H7 (cell line): ENCODE results near the gene TLE1. TPM values are rescaled to one million over a fixed set of nuclear protein-coding genes. Genes with fewer than 3 reads are reported as not detected.
"Not testable (repeated sequence)": the region's sequence is repeated elsewhere in the genome, so short reads cannot be mapped to it uniquely, and the experiment has no call there.

Experiments used
- DNase-seq: peaks from one replicate; pipeline ENCODE4 v3.0.0; 2012
- H3K27me3 ChIP-seq: 2 replicates; pipeline ENCODE4 v1.6.0; 2011; ENCODE audit warnings: mild to moderate bottlenecking, low read length; ENCODE audit not compliant: control insufficient read depth, insufficient read depth
- H3K36me3 ChIP-seq: replicated peaks from 2 replicates; pipeline ENCODE4 v1.5.1; 2011; ENCODE audit warnings: low read length; ENCODE audit not compliant: control insufficient read depth, insufficient read depth
- H3K4me3 ChIP-seq: 2 replicates; pipeline ENCODE4 v1.5.1; 2011; ENCODE audit warnings: low read depth, mild to moderate bottlenecking, control low read depth, low read length, moderate library complexity; ENCODE audit not compliant: insufficient read depth
- total RNA-seq: library from RNA; depleted of rRNA; stranded (reverse); fragments of >200 nt; shearing (Covaris generic); gene quantifications from 2 replicates; pipeline ENCODE4 v1.2.3, GENCODE V29; 2014

TLE1 gene
- total RNA-seq, 1 experiment from 2014 or later, result 84.1 TPM

DNA sequence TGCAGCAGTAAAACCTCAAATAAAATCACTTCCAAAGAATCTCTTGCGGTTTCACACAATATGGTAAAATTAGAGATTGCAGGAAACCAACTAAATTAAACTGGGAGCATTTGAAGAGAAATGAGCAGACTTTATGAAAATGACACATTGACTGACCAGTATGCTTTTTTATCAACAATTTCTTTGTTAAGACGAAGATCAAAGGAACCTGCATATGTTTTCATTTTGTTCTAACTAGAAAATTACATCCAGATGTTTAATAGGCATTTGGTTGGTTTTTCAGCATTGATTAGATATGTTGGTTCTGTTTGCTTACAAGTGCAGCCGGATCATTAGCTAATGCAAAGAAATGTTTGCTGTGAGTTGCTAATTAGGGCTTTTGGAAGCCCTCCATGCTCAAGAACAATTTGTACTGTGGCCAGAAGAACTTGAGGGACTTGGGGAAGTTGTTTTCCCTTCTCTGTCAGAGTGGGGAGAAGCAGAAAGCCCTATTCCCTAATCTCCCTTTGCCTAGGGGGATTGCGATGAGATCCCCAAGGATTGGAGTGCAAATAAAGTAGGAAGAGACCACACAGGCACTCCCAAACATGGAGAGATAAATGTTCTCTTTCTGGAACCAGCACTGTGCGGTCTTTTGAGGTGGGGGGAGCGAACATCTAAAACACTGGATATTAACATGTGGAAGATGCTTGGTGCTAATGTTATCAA, 4.5 kb upstream of the TLE1 start:
- Histone ChIP-seq H3K27me3 (peaks cover 5% of the 10 kb centered on the region), H3K36me3 (no peaks in the 10 kb centered on the region), H3K4me3 (no peak overlapping the region)
- DNase-seq, result no peak

DNA sequence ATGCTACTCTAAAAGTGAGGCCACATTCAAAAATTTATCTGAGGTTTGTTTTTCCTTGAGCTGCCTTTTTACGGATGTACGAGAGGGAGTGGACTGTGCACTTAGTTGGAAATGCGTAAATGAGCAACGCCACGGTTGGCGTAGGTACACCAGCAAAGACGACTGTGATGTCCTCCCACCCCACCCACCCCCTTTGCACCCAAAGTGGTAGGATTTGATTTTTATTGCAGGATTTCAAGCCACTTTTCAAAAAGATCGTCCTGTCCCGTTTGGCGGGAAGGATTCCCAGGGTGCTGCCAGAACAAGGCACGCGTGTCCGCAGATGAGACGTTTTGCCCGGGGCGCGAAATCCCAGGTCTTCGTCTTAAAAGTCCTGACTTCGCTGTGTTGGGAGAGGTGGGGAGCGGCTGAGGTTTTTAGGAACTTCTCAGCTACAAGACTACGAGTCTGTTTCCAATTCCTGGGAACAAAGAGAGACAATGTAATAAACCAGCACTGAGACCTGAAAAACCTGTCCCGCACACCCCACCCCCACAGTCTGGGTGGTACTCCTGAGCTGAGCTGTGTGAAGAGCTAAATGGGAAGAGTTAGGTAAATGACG, 1.0 kb upstream of the TLE1 start:
- H3K36me3 ChIP-seq, result peaks cover 1% of the 10 kb centered on the region; the same call in 1 of the 2 replicates
- H3K4me3 ChIP-seq, result peak overlapping the region; percentile 62
- H3K27me3 ChIP-seq, result peaks cover 5% of the 10 kb centered on the region
- peak; percentile 58 for DNase-seq

DNA sequence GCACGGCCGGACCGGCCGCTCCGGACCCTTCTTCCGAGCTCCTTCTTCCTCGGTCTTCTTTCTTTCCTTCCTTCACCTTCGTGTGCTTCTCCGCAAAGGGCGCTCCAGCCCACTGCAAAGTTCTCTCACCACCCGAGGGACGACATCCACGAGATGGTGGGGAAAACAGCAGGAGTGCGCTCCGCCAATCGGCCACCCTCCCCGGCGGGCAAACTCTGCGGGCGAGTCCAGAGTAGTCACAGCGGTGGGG, 329 bp downstream of the TLE1 start:
- not testable (repeated sequence) for H3K27me3 ChIP-seq, DNase-seq, H3K36me3 ChIP-seq
- peak overlapping the region; percentile 97 for H3K4me3 ChIP-seq

DNA sequence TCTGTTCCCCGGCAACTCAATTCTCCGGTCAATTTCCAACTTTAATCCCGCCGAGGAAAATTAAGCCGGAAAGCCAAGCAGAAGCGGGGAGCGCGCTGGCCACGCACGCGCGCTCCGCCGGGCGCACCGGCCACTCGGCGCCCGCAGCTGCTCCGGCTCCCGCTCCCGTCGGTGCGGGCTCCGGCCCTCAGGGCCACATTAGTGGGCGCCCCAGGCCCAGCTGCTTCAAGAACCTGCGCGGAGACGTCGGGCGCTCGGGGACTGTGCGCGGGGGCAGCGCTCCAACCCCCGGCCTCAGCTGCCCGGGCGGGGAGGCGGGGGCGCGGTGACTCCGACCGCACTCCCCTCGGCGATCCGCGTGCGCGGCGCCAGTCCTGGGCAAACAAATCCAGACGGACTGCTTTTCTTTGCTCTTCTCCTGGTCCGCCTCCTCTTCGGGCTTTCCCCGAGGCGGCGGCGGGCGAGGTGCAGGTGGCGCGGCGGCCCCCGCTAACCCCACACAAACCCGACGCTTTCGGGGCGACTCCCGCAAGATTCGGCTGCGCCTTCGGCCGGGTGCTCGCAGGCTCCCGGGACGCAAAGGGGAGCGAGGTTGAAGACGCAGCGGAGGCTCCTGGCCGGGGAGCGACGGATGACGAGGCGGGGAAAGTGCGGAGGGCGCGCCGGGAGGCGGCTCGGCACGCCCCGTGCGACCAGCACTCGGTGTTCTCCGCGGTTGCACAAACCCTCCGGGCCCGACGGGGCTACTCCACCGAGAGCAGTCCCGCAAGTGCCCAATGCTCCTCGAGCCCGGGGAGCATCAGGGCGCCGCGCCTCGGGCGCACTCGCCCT, 870 bp downstream of the TLE1 start:
- peak overlapping the region; percentile 97 for H3K4me3 ChIP-seq
- not testable (repeated sequence) for H3K27me3 ChIP-seq, H3K36me3 ChIP-seq
- DNase-seq, result peak; percentile 41

DNA sequence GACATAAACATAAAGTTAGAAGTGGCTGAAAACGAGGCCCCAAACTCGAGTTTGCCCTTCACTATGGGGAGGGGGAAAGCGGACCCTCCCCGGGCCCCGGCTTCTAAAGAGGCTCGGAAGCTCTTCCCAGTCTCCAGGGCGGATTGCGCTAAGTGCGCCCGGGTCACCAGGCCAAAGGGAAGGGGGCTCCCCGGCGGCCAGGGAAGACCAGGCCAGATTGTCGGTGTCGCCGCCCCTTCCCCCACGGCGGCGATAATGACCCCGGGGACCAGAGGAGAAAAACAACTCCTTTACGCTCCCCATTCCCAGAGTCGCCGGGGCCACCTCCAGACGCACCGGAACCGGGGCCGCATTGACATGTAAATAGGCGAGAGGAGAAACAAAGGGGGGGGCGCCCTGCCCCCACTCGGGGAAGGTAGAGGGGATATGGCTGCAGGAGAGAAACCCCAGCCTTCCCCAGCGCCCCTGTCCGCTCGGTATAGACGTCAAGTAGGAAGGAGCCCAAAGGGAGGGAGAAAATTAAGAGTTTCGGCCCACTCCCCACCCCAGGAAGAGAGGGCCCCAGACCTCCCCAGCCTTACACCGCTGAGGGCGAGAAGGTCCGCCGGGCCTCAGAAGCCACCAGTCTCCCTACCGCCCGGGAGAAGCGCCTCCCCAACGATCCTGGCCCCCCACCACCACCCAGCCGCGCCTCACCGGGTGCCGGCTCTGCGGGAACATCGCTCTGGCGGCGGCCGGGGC, 1.7 kb downstream of the TLE1 start:
- H3K36me3 ChIP-seq, result peaks cover 5% of the 10 kb centered on the region
- peak; percentile 87 for DNase-seq
- H3K27me3 ChIP-seq, result peaks cover 5% of the 10 kb centered on the region
- H3K4me3 ChIP-seq, result peak overlapping the region; percentile 97

DNA sequence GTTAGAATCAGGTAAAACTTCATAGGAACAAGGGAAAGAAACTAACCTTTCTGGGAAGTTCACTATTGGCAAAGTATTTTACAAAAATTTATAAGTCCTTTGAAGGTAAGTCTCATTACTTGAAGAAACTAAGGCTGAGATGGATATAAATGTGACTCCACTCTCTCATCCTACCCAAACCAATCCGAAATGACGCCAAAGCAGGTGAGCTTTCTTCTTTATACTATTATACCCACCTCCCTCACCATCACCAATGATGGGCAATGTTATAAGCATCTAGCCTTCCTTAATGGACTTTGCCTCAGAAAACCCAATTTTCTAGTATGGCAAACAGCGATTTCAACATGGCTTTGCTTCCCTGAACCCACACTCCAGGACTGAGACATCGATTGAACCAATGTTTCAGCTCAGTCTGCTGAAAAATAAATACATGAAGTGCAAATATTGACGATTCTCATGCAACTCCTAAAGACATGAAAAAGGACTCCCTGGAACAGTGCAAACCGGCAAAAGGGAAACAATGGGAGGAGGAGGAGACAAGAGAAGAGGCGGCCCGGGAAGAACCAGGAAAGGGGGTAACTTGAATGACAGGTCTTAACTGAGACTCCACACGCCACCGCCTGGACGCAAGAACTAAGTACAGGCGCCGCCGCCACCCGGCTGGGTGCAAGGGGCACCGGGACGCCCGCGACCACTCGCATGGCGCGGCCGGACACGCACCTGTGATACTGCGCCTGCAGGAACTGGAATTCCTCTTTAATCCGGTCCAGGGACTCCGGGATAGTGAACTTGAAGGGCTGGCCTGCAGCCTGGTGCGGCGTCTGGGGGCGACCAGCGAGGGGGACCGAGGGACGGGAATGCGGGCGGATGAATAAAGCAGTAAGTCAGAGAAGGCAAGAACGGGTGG, 2.5 kb downstream of the TLE1 start:
- peak; percentile 86 for DNase-seq
- Histone ChIP-seq H3K4me3 (peak overlapping the region; percentile 97), H3K27me3 (peaks cover 3% of the 10 kb centered on the region), H3K36me3 (peaks cover 7% of the 10 kb centered on the region)

DNA sequence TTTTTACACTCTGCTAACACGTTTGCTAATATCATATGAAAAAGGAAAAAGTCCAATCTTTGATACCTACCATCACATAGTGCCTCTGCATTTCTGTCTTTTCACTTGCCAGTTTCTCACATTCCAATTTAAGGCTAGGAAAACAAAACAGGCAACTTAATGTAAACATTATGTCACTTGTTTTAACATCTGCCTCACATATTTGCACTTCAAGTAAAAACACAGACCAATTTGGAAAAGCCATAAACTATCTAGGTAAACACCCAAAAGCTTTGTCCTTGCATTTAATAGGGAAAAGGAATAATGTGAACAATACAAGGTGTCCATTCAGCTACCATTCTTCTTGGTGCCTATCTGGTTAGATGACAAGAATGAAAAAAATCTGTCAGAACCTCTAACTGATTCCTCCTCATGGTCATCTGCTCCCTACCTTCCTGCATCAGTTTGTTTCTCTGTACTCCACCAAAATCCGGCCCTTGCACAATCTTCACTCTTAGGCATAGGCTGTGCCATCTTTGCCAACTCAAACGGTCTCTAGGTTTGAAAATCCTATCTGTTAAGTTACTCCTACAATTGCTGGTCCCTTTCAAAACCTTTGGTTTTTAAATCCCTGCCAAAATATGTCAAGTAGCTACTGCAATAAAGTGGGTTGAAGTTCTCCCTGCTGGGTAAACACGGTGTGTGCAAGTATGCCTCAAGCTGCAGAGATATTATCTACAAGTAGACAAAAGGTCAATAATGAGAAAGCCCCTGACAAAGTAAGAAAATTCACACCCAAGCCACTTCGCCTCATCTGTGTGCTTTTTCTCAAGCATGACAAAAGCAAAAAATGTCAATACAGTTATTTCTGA, 3.4 kb downstream of the TLE1 start:
- H3K27me3 ChIP-seq, result no peaks in the 10 kb centered on the region; the same call in 1 of the 2 replicates
- peaks cover 11% of the 10 kb centered on the region for H3K36me3 ChIP-seq
- peak overlapping the region; percentile 97 for H3K4me3 ChIP-seq
- DNase-seq, result no peak

DNA sequence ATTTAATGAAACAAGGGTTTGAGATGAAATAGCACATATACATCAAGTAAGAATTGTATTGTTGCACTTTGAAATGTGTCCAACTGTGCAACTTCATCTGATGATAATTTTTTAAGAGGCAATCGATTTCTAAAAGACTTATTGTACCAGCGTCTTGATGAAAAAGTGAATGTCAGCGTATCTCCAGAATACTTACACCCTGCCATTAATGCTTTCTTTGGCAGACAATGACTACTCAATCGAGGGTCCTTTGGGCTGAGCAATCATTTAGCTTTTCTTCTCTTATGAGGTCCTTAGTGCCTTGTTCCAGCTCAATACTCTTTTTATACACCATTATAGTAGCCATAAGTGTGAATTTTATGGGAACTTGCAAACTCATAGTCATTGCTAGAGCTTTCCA, 4.7 kb downstream of the TLE1 start:
- DNase-seq, result no peak
- Histone ChIP-seq H3K4me3 (no peak overlapping the region), H3K27me3 (no peaks in the 10 kb centered on the region; the same call in 1 of the 2 replicates), H3K36me3 (peaks cover 11% of the 10 kb centered on the region)

DNA sequence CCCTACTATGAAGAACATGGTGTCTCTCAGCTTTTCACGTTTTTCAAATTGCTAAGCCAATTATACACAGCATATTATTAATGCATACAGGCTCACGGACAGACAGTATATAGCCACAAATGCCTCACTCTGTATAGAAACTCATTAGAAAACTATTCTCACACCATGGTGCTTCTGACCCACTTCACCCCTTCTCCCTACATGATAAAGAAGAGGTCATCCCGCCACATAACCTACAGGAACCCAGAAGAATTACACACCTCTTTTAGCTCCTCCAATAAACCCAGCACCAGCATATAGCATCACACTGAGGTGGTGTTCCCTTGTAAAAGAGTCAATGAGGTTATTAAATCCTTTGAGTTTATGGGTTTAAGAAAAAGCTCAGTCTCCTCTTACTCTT, 5.6 kb downstream of the TLE1 start:
- Histone ChIP-seq H3K4me3 (no peak overlapping the region), H3K36me3 (peaks cover 11% of the 10 kb centered on the region)

DNA sequence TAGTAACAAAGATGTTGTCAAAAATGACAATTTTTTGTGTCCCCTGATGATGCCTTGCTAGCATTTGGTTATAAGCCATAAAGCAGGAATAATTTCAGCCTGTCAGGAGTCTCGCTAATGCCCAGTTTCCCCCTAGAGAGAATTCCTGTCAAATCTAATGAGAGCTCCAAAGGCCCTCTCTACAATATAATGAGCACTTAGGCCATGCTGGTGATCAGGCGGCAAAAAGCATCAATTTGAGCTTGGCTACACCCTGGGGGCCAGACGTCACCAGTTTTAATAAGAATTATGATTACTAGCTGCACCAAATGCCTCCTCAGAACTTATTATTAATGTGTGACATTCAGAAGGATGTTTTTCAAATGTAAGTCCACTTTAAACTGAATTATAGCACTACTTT, 6.1 kb downstream of the TLE1 start:
- Histone ChIP-seq H3K36me3 (peaks cover 11% of the 10 kb centered on the region), H3K27me3 (no peaks in the 10 kb centered on the region), H3K4me3 (no peak overlapping the region)
- no peak for DNase-seq

More for the DNA sequence above, 5.6 kb downstream of the TLE1 start:
- no peaks in the 10 kb centered on the region; the same call in 1 of the 2 replicates for H3K27me3 ChIP-seq
- peak; percentile 49 for DNase-seq

DNA sequence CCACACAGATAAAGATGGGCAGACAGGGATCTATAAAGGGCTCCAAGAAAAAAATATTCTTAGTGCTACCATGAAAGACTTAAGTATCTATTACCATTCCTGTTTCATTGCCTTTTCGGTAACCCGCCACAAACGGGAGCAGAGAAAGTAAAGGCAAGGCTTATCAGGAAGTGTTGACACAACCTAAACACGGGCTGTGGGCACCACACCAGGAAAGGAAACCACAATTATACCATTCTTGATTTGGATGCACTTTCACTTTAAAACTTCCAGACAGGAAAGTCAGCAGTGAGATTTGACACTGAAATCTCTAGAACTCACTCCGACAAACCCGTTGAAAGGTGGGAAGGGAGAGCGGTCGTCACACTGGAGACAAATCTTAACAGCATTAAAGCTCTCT, 6.5 kb downstream of the TLE1 start:
- no peak for DNase-seq
- Histone ChIP-seq H3K36me3 (peaks cover 11% of the 10 kb centered on the region), H3K27me3 (no peaks in the 10 kb centered on the region), H3K4me3 (no peak overlapping the region)

DNA sequence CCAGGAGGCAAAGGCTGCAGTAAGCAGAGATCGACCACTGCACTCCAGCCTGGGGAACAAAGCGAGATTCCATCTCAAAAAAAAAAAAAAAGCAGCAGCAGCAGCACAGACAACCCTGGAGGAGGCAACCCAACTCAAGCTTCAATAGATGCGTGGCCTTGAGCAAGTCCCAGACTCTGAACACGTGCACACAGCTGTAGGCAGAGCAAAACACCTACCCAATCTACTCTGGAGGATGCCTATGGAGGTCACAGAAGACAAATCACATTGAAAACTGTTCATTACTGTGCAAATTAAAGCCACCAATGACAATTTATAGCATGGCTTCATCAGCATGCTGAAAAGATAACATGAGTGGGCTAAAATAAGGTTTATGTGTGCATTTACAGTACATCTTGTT, 7.2 kb downstream of the TLE1 start:
- H3K27me3 ChIP-seq, result no peaks in the 10 kb centered on the region
- peaks cover 11% of the 10 kb centered on the region for H3K36me3 ChIP-seq
- DNase-seq, result no peak
- H3K4me3 ChIP-seq, result no peak overlapping the region

DNA sequence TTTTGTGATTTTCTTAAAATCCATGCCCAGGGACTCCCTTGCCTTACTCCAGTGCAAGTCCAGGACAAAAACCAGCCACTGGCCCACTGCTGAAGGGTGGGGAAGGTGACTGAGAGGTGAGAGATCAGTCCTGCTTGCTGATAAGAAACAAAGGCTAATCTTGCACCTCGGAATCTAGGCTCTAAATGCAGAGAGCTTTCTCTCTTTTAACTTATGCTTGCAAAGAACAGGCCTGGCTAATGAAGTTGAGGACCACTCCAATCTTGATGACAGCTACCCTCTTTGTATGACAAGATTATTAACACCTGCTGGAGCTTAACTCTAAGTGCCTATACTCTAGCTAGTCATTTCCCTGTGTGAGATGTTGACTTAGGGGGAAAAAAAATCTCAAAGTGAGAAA, 8.8 kb downstream of the TLE1 start:
- Histone ChIP-seq H3K4me3 (no peak overlapping the region), H3K27me3 (no peaks in the 10 kb centered on the region)
- no peak for DNase-seq

More for the DNA sequence above, 8.8 kb downstream of the TLE1 start:
- H3K36me3 ChIP-seq, result peaks cover 13% of the 10 kb centered on the region
